ENCODE results near the gene LKAAEAR1.
"Not testable (repeated sequence)": the region's sequence is repeated elsewhere in the genome, so short reads cannot be mapped to it uniquely, and the experiment has no call there.

LKAAEAR1 gene, protein sequence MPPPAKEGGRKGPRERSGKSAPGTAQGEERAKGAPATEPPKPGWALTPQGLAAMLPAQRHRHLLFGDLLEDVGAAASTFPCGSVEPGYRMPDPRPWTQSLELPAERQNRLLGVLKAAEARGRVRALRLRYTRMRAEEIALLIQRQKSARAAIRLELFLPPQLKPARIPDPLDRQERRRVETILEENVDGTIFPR

DNA sequence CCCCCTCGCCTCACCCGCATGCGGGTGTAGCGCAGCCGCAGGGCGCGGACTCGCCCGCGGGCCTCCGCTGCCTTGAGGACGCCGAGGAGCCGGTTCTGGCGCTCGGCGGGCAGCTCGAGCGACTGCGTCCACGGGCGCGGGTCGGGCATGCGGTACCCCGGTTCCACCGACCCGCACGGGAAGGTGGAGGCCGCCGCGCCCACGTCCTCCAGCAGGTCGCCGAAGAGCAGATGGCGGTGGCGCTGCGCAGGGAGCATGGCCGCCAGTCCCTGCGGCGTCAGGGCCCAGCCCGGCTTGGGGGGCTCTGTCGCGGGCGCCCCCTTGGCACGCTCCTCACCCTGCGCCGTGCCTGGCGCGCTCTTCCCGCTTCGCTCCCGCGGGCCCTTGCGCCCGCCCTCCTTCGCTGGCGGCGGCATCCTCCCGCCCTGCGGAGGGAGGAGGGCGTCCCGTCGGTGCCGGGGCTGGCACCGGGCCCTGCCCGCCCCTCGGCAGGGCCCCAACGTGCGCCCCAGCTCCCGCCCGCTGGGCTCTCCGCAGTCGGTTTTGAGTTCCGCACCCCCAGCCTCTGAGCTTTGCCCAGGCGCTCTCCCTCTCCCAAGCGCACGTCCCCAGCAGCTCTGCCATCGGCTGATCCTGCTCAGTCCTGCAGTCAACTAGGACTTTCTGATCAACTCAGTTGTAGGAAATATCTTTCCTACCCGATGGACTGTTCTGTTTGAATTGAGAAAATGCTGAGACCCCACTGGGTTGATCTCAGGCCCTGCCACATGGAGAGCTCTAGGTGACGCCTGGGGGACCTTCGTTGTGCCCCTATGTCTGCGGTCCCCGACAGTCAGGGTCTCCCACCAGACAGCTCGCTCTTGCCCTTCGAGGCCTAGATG is at the start of gene LKAAEAR1:
Gene LKAAEAR1 (minus strand): TSS at position 595 of the 881 bp plus-strand sequence. CDS start 179 bp downstream, at position 416.
- DNase-seq = peak in 1 of 56 donors; percentile 63

DNA sequence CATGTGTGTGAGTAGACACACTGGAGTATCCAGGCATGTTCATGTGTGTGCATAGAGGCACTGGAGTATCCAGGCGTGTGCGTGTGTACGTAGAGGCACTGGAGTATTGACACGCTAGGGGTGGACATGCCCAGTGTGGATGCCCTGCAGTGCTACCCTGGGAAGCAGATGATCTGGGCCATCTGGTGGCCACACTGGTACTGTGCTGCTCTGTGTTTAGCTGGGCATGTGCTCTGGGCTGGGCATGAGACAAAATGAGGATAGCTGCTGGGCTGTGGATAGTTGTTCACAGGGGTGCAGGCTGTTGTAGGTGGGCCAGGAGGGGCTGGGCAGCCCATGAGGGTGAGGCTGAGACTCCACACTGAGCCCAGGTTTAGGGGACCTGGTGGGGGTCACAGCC is 47.2 kb upstream of the LKAAEAR1 start:
- DNase-seq = no peak

DNA sequence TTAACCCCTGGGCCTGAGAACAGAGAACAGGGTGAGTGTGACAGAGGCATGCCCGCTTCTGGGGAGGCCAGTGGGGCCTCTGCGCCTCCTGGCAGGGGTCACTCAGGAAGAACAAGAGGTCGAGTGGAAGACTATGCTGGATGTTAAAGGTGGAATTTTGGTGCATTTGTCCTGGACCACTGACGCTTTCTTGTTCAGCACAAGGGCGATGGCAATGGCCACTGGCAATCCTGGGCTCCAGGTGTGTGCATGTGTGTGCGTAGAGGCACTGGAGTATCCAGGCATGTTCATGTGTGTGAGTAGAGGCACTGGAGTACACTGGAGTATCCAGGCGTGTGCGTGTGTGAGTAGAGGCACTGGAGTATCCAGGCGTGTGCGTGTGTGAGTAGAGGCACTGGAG is 46.7 kb upstream of the LKAAEAR1 start:
- DNase-seq = no peak

DNA sequence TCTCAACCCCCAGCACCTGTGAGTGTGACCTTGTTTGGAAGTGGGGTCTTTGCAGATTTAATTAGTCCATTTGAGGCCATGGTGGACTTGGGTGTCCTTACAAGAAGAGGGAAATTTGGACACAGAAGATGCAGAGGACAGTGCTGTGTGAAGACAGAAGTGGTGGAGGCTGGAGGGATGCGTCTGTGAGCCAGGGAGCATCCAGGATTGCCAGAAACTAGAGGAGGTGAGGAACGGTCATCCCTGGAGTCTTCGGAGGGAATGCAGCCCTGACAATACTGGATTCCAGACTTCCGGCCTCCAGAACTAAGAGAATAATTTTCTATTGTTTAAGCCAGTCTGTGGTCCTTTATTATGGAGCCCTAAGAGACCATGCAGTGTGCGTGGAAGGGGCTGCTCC is 46.1 kb upstream of the LKAAEAR1 start:
- DNase-seq = no peak

GRCh38 chr20:64129146-64129782 is 45.1 kb upstream of the LKAAEAR1 start:
- no peak for DNase-seq

- not testable (repeated sequence) for DNase-seq
Observed at GRCh38 chr20:64123517-64123916, 39.3 kb upstream of the LKAAEAR1 start.

- DNase-seq = not testable (repeated sequence)
Observed at GRCh38 chr20:64122927-64123326, 38.7 kb upstream of the LKAAEAR1 start.

GRCh38 chr20:64121586-64121985 is 37.4 kb upstream of the LKAAEAR1 start:
- DNase-seq = no peak

DNA sequence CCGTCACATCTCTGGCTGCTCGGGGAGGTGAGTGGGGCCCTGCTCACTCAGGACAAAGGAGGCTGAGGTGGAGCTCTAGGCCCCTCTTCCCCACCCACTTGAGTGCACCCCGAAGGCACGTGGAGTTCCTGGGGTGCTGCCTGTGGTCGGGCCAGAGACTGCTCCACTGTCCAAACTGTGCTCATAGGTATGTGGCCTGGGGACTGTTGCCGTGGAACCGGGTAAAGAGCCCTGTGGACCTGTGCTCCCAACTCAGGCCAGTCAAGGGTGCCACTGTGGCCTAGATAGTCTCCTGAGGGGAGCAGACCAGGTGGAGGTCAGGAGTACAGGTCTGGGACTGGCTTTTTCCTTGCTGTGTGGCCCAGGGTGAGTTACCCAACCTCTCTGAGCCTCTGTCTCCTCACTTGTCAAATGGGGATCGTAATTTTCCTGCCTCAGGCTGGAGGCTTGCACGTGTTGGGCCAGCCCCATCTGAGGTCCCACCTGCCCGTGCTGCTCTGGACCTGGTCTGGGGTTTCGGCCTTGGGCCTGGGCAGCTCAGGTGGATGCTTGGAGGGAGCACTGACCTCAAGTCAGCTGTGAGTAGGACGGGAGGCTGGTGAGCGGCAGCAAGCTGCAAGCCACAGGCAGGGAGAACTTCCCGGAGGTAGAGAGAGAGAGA is 35.6 kb upstream of the LKAAEAR1 start:
- no peak for DNase-seq

GRCh38 chr20:64119301-64119680 is 35.1 kb upstream of the LKAAEAR1 start:
- no peak for DNase-seq

DNA sequence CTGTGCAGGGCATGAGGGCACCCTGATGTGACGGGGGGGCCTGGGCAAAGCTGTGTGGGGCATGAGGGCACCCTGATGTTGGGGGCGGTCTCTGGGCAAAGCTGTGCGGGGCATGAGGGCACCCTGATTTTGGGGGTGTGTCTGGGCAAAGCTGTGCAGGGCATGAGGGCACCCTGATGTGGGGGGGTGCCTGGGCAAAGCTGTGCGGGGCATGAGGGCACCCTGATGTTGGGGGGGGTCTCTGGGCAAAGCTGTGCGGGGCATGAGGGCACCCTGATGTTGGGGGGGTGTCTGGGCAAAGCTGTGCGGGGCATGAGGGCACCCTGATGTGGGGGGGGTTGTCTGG is 33.2 kb upstream of the LKAAEAR1 start:
- not testable (repeated sequence) for DNase-seq

GRCh38 chr20:64116541-64117431 is 32.6 kb upstream of the LKAAEAR1 start:
- DNase-seq = no peak

DNA sequence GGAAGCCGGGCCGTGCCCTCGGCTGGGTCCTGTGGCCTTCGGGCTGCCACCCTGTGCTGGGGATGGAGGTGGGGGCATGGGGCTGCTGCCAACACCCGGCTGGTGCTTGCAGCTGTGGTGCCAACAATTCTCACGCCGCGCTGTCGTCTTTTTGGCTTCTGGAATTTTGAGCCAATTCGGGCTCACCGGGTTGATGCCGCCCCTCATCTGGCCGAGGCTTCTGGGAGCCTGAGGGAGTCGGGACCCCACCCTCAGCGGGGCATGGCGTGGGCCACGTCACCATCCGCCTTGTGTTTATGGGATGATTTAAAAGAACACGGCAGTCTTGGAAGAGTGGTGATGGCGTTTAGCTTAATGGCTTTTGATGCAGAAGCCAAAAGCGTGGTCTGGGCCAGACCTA is 31.8 kb upstream of the LKAAEAR1 start:
- no peak for DNase-seq

GRCh38 chr20:64115171-64115911 is 31.1 kb upstream of the LKAAEAR1 start:
- peak in 15 of 56 donors; percentile 19 to 61 (median 40) for DNase-seq

GRCh38 chr20:64114356-64114971 is 30.3 kb upstream of the LKAAEAR1 start:
- DNase-seq = no peak

GRCh38 chr20:64113796-64114355 is 29.7 kb upstream of the LKAAEAR1 start:
- DNase-seq = no peak

DNA sequence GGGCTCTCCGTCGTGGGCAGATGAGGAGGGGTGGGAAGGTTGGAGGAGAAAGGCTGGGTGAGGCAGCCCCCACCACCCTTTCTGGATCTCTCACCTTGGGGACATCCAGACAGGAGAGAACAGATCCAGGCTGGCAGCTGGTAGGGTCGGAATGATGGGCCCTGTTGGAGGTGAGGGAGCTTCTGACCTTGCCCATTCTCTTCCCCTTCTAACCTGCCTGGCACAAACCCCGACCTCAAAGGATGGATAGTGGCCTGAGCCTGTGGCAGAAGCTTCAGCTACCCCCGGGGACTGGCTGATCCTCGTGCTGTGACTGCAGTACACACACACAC is 29.2 kb upstream of the LKAAEAR1 start:
- no peak for DNase-seq

DNA sequence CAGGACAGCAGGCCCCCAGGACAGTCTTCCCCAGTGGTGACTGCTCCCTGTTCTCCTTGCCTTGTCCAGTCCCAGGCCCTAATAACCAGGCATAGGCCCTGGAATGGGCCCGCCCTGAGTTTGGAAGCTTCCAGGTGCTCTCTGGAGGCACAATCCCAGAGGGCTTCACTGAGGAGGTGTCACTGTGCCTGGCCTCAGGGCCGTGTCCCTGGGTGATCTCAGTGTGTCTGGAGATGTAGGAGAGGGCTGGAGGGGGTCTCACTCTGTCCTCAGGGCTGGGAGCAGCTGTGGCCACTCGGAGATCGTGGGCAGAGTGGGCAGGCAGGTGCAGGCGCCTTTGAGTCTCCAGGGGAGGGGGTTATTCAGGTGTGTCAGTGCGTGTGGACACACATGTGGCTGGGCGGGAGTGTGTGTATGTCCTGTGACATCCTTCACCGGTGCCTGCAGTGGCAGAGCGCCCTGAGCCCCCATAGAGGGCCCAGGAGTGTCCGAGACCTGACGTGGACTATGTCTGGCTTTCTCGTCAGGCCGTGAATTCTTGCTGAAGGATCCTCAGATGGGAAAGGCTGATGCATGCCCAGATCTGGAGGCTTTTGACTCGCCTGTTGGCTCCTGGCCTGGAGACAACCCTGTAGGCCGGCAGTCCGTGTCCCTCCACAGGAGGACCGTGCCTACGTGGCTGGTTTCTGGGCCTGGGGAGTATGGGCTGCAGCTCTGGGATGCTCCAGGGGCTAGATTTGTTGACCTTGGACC is 28.7 kb upstream of the LKAAEAR1 start:
- DNase-seq = no peak
